ENCODE results near the gene DOK7. TPM values are rescaled to one million over a fixed set of nuclear protein-coding genes. Genes with fewer than 3 reads are reported as not detected.

Gene DOK7
- total RNA-seq, 4 donors from 2014 or later = 8.1 to 42.0 (median 13.2) TPM

GRCh38 chr4:3424522-3425095 lies 38.5 kb upstream of the DOK7 start:
- in situ Hi-C loops (cut with MboI; ENCODE audit: low sequenced_read_pairs in 4 of 4) = no loop called here
- Histone ChIP-seq H3K4me1 (no peaks in the 10 kb centered on the region), H3K27me3 (no peaks in the 10 kb centered on the region), H3K27ac (no peak overlapping the region), H3K4me3 (no peak overlapping the region), H3K9me3 (no peaks in the 10 kb centered on the region), H3K36me3 (peaks cover 0 to 30% of the 10 kb centered on the region in 2 donors)
- ATAC-seq (no peak), DNase-seq (no peak)
- intact Hi-C loops (cut with DNase I; ENCODE audit: low total_unique reads) = no loop called here
- no peak for TF ChIP-seq POLR2A (IDR thresholded peaks at IDR 0.05)
- no peak for TF ChIP-seq CTCF (IDR thresholded peaks at IDR 0.05 in 4 of 5, conservative IDR thresholded peaks at IDR 0.05 in 1 of 5)

GRCh38 chr4:3426465-3427133 lies 36.5 kb upstream of the DOK7 start:
- no peak for TF ChIP-seq CTCF (IDR thresholded peaks at IDR 0.05 in 4 of 5, conservative IDR thresholded peaks at IDR 0.05 in 1 of 5)
- no peak for TF ChIP-seq POLR2A (IDR thresholded peaks at IDR 0.05)
- Histone ChIP-seq H3K4me1 (no peaks in the 10 kb centered on the region), H3K4me3 (no peak overlapping the region), H3K27ac (no peak overlapping the region), H3K9me3 (no peaks in the 10 kb centered on the region), H3K36me3 (peaks cover 0 to 37% of the 10 kb centered on the region in 2 donors), H3K27me3 (no peaks in the 10 kb centered on the region)
- no peak for DNase-seq
- in situ Hi-C loops (cut with MboI; ENCODE audit: low sequenced_read_pairs in 4 of 4) (no loop called here), intact Hi-C loops (cut with DNase I; ENCODE audit: low total_unique reads) (no loop called here)
- no peak for ATAC-seq

GRCh38 chr4:3427134-3427476 lies 36.0 kb upstream of the DOK7 start:
- H3K9me3 ChIP-seq = no peaks in the 10 kb centered on the region
- no peaks in the 10 kb centered on the region for H3K4me1 ChIP-seq
- DNase-seq (no peak), ATAC-seq (no peak)
- H3K36me3 ChIP-seq = peaks cover 0 to 37% of the 10 kb centered on the region in 2 donors
- no peak overlapping the region for H3K27ac ChIP-seq
- TF ChIP-seq POLR2A (IDR thresholded peaks at IDR 0.05) (no peak), CTCF (IDR thresholded peaks at IDR 0.05 in 4 of 5, conservative IDR thresholded peaks at IDR 0.05 in 1 of 5) (no peak)
- in situ Hi-C loops (cut with MboI; ENCODE audit: low sequenced_read_pairs in 4 of 4) = no loop called here
- intact Hi-C loops (cut with DNase I; ENCODE audit: low total_unique reads) = no loop called here
- no peak overlapping the region for H3K4me3 ChIP-seq
- no peaks in the 10 kb centered on the region for H3K27me3 ChIP-seq

GRCh38 chr4:3427706-3428446 lies 35.2 kb upstream of the DOK7 start:
- Histone ChIP-seq H3K36me3 (peaks cover 0 to 29% of the 10 kb centered on the region in 2 donors), H3K9me3 (no peaks in the 10 kb centered on the region), H3K27me3 (no peaks in the 10 kb centered on the region), H3K27ac (no peak overlapping the region), H3K4me1 (no peaks in the 10 kb centered on the region), H3K4me3 (no peak overlapping the region)
- in situ Hi-C loops (cut with MboI; ENCODE audit: low sequenced_read_pairs in 4 of 4) (no loop called here), intact Hi-C loops (cut with DNase I; ENCODE audit: low total_unique reads) (no loop called here)
- TF ChIP-seq CTCF (IDR thresholded peaks at IDR 0.05 in 4 of 5, conservative IDR thresholded peaks at IDR 0.05 in 1 of 5) (no peak), POLR2A (IDR thresholded peaks at IDR 0.05) (no peak)
- DNase-seq (no peak), ATAC-seq (no peak)
